Posterior cingulate gyrus (tissue), 11 donors: Measurements from ENCODE around the gene VPS37D.
"Not testable (repeated sequence)": the region's sequence is repeated elsewhere in the genome, so short reads cannot be mapped to it uniquely, and the experiment has no call there.

Experiments
- DNase-seq, 10 donors: peaks; one replicate each; pipeline versions ENCODE4 v3.0.0 to v3.0.0-alpha.2; 2020 to 2021; ENCODE audit warnings: mixed read lengths in 3 of 10
- intact Hi-C: fragments of 100-400 bp; cut with DNase I; formaldehyde crosslinking; loops from one replicate; pipeline ENCODE4 v1.15.1; 2023

VPS37D gene, protein sequence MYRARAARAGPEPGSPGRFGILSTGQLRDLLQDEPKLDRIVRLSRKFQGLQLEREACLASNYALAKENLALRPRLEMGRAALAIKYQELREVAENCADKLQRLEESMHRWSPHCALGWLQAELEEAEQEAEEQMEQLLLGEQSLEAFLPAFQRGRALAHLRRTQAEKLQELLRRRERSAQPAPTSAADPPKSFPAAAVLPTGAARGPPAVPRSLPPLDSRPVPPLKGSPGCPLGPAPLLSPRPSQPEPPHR

DNA sequence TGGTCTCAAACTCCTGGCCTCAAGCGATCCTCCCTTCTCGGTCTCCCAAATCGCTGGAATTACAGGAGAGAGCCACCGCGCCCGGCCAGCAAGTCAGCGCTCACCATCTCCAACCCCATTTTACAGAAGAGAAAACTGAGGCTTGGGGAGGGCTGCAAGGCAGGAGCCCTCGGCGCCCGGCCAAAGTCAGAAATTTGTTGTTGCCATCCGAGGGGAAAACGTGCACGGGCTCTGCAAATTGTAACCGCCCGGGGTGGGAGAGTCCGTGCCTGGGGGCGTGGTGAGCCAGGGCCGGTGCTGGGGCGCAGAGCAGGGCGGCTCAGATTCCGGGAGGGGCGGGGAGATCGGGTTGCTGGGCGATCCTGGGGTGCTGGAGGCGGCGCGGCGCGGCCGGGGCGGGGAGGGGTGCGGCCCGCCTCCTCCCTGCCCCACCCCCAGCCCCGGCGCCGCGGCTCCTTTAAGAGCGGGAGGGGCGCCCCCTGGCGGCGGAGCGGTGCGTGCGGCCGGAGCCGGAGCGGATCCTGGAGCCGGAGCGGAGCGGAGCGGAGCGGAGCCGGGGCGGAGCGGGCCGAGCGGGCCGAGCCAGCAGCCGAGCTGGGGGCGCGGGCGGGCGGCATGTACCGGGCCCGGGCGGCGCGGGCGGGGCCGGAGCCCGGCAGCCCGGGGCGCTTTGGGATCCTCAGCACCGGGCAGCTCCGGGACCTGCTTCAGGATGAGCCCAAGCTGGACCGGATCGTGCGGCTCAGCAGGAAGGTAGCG lies at the start of gene VPS37D:
Gene VPS37D (plus strand): TSS at position 488 of the 759 bp plus-strand sequence. CDS start 128 bp downstream, at position 616.
- DNase-seq: peak; percentile 73 to 98 (median 88)
- intact Hi-C loops: loop anchor here (5.0 to 10.0 kb wide), 3 partner anchors 40 to 63 kb away; no protein-coding TSS in a partner anchor

DNA sequence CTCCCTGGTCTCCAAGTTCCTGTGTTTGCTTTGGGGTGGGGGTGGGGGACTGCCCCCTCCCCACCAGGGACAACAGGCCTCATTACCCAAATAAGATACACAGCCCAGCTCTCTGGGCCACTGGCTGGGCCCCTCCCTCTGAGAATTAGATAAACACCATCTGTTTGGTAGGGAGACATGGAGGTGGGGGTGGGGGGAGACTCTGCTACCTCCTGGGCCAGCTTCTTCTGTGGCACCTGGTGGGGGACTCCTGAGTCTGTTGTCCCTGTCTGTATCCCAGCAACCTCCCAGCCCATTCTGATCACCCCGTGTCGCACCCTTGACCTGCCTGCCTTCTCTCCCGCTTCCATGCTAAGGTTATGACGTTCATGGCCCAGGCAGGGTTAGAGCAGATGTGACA lies 49.1 kb upstream of the VPS37D start:
- DNase-seq: no peak
- intact Hi-C loops: no loop called here

DNA sequence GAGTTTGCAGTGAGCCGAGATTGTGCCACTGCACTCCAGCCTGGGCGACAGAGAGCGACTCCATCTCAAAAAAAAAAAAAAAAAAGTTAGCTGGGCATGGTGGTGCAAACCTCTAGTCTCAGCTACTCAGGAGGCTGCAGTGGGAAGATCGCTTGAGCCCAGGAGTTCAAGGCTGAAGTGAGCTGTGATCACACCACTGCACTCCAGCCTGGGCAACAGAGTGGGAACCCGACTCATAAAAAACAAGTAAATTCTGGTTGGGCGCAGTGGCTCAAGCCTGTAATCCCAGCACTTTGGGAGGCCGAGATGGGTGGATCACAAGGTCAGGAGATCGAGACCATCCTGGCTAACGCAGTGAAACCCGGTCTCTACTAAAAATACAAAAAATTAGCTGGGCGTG lies 48.2 kb upstream of the VPS37D start:
- intact Hi-C loops, DNase-seq: not testable (repeated sequence)

DNA sequence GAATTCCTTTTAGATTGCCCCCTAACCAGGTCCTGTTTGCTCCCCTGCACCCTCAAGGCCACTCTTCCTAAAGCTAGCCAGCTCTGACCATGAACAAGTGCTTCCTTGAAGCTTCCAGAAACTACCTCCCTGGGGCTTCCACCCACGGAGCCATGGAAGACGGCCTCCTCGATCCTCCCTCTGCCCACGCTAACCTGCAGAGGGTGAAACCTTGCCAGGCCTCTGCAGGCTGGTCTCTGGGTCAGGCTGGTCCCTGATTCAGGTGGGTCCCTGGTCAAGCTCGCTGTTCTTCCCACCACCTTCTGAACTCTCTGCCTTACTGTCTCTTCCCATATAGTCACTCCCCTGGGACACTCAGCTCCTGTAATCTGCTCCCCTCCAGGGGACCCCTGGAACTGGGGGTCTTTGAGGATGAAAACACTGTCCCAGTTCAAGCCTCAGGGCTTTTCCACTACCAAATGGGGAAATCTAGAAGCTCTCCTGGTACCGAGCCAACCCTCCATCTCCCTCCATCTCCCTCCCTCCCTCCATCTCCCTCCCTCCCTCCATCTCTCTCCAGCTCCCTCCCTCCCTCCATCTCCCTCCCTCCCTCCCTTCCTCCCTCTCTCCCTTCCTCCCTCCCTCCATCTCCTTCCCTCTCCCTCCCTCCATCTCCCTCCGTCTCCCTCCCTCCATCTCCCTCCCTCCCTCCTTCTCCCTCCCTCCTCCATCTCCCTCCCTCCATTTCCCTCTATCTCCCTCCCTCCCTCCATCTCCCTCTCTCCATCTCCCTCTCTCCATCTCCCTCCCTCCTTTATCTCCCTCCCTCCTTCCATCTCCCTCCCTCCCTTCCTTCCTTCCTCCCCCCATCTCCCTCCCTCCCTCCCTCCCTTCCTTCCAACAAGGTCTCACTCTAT lies 46.2 kb upstream of the VPS37D start:
- intact Hi-C loops: no loop called here
- no peak for DNase-seq

DNA sequence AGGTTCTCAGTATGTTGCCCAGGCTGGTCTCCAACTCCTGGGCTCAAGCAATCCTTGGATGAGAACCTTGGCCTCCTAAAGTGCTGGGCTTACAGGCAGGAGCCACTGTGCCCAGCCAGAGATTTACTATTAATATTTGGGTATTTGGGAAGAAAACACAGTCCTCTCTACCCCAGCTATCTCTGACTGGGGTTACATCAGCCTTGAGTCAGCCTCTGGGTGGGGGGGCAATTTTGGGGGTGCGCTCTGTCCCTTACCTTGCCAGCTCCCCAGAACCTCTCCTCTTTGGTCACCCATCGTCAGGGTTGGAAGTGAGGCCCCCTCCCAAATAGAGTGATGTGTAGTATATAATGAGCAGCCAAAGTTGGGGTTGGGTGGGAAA lies 45.1 kb upstream of the VPS37D start:
- no peak for DNase-seq
- intact Hi-C loops: no loop called here

DNA sequence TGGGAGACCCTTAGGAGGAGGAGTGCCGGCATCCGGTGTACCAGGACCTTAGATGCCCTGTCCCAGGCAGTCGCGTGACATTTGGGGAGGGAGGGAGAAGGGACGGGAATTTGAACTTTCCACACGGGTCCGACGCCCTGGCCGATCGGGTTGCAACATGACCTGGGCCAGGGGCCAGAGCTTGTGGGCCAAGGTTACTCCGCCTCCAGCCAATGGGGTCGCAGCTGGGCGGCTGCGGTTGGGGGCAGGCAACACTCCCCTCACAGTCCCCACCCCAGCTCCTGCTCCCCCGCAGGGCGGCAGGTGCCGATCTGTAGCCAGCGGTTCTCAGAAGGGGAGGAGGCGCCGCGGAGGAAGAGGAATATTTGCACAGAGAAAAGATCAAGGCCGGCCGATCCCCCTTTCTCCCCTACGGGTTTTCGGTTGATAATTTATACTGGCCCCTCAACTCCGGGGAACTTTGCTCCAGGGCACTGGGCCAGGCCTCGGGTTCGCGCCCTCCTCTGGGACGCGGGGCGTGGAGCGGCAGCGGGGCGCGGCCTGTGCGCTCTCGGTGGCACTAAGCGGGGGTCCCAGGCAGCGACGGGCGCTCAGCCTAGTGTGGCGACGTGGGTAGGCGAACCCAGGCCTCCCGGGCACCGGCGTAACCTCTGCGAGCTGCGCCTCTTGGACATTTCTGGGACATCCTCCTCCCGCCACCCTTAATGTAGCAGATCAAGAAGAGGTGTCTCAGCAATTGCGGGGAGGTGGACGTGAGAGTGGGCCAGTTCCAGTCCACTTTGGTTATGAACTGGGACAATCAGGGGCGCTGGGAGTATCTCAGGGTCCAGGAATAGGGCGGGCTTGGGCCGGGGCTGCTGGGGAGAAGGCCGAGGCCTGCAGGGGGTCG lies 44.5 kb upstream of the VPS37D start:
- DNase-seq: no peak
- intact Hi-C loops: no loop called here

DNA sequence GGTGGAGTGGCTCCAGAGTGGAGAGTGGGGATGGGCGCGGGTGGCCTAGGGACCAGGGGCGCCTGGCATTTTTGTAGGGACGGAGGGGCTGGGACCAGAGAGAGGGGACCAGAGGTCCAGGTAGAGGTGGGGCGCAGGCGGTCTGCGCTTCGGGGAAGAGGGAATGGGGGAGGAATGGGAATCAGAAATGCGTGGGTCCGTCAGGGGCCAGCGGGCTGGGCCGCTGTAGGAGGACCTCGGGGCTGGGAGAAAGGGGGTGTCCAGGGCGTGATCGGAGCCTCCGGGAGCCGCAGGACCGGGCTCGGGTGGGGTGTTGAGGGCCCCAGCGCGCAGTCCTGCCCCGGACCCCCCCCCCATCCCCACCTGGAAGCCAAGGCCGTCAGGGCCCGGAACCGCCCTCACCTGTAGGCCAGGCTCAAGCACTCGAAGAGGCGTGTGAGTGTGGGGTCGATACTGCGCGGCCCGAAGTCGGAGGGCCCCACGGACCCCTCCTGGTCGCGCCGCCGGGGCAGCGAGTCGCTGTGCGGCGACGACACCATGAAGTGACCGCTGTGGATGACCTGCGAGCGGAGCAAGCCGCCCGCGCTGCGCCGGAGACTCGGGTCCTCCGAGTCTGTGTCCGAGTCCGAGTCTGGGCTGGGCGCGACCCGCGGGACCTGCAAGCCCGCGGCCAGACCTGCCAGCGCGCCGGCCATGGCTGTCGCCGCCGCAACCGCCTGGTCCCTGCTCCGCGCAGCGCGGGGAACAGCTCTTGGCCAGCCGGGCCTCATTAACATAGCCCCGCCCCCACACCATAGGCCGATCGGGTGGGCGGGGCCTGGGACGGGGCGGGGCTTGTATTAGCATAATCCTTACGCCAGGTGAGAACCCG lies 43.6 kb upstream of the VPS37D start, which contains the start of gene MLXIPL:
Gene MLXIPL (minus strand): TSS at position 725 of the 871 bp plus-strand sequence. CDS start 30 bp downstream, at position 695.
- intact Hi-C loops: no loop called here
- peak; percentile 37 to 96 (median 71) for DNase-seq

DNA sequence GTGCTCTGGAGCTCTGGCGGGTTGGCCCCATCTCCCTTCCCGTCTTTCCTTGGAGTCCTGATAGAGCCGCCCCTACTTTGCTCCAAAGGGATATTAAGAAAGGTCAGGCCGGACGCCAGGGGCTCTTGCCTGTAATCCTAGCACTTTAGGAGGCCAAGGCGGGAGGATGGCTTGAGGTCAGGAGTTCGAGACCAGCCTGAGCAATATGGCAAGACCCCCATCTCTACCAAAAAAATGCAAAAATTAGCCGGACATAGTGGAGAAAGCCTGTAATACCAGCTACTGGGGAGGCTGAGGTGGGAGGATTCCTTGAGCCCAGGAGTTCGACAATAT lies 43.0 kb upstream of the VPS37D start:
- intact Hi-C loops: loop anchor here (5.0 kb wide), 1 partner anchor 43 kb away; the partner anchor contains the start of gene VPS37D
- DNase-seq: no peak

DNA sequence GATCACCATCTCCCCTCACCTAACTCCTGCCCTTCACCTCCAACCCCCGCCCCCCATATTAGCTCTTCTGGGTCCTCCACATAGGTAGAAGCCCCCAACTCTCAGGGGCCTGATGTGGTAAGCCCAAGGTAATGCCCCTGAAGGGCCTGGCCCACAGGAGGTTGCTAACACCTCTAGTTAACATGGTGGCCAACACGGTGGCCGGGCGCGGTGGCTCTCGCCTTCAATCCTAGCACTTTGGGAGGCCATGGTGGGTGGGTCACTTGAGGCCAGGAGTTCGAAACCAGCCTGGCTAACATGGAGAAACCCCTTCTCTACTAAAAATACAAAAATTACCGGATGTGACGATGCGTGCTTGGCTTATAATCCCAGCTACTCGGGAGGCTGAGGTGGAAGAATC lies 42.4 kb upstream of the VPS37D start:
- DNase-seq: no peak
- intact Hi-C loops: loop anchor here (5.0 kb wide), 1 partner anchor 42 kb away; the partner anchor contains the start of gene VPS37D

DNA sequence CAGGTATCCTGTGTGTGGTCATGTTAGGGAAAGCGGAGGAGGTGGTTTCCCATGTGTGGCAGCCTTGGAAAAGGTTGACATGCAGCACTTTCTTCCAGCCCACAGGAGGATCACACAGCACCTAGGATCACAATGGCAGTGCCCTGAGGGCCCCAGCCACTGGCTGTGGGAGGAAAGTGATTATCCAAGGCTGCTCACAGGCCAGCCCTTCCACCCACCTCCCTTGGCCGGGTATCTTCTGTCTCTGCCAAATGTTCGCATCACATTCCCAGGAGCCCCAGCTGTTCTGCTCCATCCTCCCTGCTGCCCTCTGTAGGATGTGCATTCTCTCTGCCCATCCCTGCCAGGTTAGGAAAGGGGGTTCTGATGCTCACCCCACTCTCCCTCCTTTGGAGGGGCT lies 40.8 kb upstream of the VPS37D start:
- DNase-seq: no peak
- intact Hi-C loops: loop anchor here (5.0 kb wide), 1 partner anchor 40 kb away; the partner anchor contains the start of gene VPS37D

DNA sequence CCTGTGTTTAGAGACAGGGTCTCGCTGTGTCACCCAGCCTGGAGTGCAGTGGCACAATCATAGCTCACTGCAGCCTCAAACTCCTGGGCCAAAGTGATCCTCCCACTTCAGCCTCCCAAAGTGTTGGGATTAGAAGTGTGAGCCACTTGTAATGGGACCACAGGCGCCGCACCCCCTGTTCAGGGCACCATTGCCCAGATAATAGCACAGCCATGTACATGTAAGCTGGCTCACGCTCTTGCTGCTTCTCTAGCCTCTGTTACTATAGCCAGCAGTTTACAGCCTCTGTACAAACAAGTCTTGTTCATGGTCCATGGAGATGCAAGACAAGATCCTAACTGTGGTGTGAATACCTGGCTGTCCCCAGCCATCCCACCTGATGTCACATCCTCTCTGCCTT lies 39.1 kb upstream of the VPS37D start:
- DNase-seq: no peak
- intact Hi-C loops: loop anchor here (5.0 kb wide), 1 partner anchor 39 kb away; the partner anchor contains the start of gene VPS37D

DNA sequence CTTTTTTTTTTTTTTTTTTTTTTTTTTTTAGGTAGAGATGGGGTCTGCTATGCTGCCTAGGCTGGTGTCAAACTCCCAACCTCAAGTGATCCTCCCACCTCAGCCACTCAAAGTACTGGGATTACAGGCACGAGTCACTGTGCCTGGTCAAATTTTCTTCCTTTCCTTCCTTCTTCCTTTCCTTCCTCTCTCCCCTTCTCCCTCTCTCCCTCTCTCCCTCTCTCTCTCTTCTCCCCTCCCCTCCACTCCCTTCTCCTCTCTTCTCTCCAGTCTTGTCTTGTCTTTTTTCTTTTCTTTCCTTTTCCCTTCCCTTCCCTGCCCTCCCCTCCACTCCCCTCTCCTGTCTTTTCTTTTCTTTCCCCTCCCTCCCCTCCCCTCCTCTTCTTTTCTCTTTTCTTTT lies 36.1 kb upstream of the VPS37D start:
- DNase-seq: no peak
- intact Hi-C loops: no loop called here

DNA sequence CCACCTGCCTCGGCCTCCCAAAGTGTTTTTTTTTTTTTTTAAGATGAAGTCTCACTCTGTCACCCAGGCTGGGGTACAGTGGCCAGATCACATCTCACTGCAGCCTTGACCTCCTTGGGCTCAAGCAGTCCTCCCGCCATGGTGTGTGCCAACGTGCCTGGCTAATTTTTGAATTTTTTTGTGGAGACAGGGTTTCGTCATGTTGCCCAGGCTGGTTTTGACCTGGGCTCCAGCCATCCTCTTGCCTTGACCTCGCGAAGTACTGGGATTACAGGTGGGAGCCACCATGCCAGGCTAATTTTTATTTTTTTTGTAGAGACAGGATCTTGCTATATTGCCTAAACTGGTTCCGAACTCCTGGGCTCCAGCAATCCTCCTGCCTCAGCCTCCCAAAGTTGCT lies 34.3 kb upstream of the VPS37D start:
- DNase-seq: no peak
- intact Hi-C loops: no loop called here

DNA sequence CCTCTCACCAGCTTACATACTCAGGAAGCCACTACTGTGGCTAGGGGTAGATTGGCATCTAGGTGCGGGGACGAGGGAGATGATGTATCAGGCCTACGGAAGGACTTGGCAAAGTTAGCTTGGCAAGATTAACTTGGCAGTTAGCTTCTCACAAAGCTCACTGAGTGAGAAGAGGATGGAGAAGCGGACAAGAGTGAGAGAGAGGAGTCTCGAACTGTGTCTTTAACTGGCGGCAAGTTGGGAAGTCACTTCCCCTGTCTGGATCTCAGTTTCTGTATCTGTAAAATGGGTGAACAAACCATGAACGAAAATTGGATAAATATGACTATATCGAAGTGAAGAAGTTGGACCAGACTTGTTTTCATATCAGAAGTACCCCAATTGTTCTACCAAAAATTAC lies 33.8 kb upstream of the VPS37D start:
- intact Hi-C loops: no loop called here
- DNase-seq: no peak

DNA sequence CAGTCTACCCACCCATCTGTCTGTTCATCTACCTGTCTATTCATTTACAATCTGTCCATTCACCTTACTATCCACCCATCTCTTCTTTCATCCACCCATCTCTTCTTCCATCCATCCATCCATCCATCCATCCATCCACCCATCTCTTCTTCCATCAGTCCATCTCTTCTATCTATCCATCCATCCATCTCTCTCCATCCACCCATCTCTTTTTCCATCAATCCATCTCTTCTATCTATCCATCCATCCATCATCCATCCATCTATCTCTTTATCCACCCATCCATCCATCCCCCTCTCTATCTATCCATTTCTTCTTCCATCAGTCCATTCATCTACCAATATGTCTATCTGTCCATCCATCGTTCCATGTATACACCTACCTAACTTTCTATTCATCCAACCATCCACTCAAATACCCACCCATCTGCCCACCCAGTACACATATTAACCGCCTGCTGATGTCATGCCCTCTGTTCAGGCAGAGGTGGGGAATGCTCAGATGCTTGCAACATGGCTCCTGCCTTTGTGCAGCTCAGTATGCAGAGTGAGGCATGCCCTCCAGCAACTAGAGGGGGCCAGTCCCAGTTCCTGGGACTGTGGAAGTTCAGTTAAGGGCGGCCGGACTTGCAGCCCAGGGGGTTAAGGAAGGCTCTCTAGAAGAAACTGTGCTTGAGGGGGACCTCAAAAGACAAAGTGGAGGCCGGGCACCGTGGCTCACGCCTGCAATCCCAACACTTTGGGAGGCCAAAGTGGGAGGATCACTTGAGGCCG lies 32.0 kb upstream of the VPS37D start:
- DNase-seq: no peak
- intact Hi-C loops: no loop called here

DNA sequence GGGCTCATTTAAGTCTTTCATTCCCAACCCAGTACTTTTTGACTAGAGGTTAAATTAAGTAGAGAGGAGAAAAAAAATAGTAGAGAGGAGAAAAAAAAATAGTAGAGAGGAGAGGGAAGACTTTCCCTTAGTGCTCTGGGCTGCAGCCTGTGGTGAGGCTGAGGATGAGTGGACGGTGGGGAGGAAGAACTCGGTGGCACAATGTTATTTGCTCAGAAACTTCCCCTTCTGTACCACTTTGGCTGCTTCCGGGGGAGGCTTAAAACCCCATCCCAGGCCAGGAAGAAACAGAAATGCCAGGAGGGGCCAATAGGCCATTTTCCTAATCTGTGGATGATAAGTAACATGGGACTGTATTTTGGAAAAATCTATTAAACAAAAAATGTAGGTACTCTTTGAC lies 28.7 kb upstream of the VPS37D start:
- DNase-seq: no peak
- intact Hi-C loops: no loop called here

DNA sequence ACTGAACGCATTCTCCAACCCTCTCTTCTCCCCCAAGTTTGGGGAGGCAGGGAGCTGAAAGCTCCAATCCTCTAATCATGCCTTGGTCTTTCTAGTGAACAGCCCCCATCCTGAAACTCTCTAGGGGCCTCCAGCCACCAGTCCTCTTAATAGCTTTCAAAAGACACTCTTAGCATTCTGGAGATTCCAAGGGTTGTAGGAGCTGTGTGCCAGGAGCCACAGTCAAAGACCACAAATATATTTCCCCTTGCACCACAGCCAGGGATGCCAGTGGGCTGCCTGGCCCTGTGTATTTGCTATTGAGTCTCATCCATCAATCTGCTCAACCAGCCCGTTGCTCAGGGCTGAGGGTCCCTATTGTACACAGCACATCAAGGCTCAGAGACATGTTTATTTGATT lies 24.8 kb upstream of the VPS37D start:
- intact Hi-C loops: no loop called here
- no peak for DNase-seq

DNA sequence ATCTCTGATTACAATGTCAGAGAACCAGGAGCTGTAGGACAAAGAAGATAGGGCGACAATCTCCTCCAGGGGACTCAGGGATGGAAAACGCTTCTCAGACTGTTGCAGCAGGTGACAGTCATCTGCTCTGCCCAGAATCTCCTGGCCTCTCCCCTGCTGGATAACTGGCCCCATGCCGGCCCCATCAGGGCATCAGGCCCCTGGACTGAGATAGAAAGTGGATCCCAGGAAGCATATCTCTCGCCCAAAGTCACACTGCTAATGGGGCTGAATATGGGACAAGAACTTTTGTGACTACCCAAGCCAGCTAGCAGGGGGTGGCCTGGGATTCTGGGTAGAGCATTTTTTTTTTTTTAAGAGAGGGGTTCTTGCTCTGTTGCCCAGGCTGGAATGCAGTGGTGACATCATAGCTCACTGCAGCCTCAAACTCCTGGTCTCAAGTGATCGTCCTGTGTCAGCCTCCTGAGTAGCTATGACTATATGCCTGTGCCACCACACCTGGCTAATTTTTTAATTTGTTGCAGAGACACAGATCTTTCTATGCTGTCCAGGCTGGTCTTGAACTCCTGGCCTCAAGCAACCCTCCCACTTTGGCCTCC lies 22.8 kb upstream of the VPS37D start:
- intact Hi-C loops: no loop called here

More for the DNA sequence above, 22.8 kb upstream of the VPS37D start:
- DNase-seq: no peak
